K562 (cell line): ENCODE measurements around the gene PARD3B. TPM values are rescaled to one million over a fixed set of nuclear protein-coding genes. Genes with fewer than 3 reads are reported as not detected.

ENCODE experiments used
- ATF2 ChIP-seq: sonication (generic); formaldehyde crosslinking; IDR thresholded peaks from 2 replicates; pipeline ENCODE4 v1.8.1; 2022; ENCODE audit warnings: missing genetic modification reagents
- BRCA1 ChIP-seq, 2 experiments: fragments of 450-650 bp in 1 of 2; sonication (generic) in 1 of 2; formaldehyde crosslinking in 1 of 2; IDR thresholded peaks; 2 replicates each; pipeline versions ENCODE4 v1.5.0 to v1.6.1; 2017 to 2020; ENCODE audit warnings: mild to moderate bottlenecking in 1 of 2, missing genetic modification reagents in 1 of 2
- CBFA2T3 ChIP-seq: fragments of 450-650 bp; IDR thresholded peaks from 2 replicates; pipeline ENCODE4 v1.6.1; 2017
- ELF1 ChIP-seq: fragments of 200-800 bp; sonication (Bioruptor generic); IDR thresholded peaks from 2 replicates; pipeline ENCODE4 v1.6.1; 2016; ENCODE audit warnings: missing genetic modification characterization, missing compliant biosample characterization
- ELK3 ChIP-seq: fragments of 450-650 bp; formaldehyde crosslinking; IDR thresholded peaks from 2 replicates; pipeline ENCODE4 v1.4.0; 2020; ENCODE audit warnings: mild to moderate bottlenecking
- MBD2 ChIP-seq: sonication (generic); IDR thresholded peaks from 2 replicates; pipeline ENCODE4 v1.6.1; 2016; ENCODE audit warnings: low read depth, borderline replicate concordance
- MED1 ChIP-seq: sonication (generic); formaldehyde crosslinking; IDR thresholded peaks from 2 replicates; pipeline ENCODE4 v1.8.1; 2023; ENCODE audit warnings: missing genetic modification reagents, borderline replicate concordance
- NCOA6 ChIP-seq: fragments of 450-650 bp; IDR thresholded peaks from 2 replicates; pipeline ENCODE4 v1.6.1; 2017; ENCODE audit warnings: mild to moderate bottlenecking
- NELFE ChIP-seq: IDR thresholded peaks from 2 replicates; pipeline ENCODE4 v1.6.1; 2011; ENCODE audit warnings: mild to moderate bottlenecking; ENCODE audit not compliant: insufficient read depth, insufficient read length
- NFATC3 ChIP-seq: fragments of 450-650 bp; IDR thresholded peaks from 2 replicates; pipeline ENCODE4 v1.6.1; 2017; ENCODE audit warnings: mild to moderate bottlenecking
- PREB ChIP-seq: sonication (generic); formaldehyde crosslinking; IDR thresholded peaks from 2 replicates; pipeline ENCODE4 v1.8.1; 2023; ENCODE audit warnings: mild to moderate bottlenecking, missing genetic modification reagents
- PYGO2 ChIP-seq: fragments of 450-650 bp; IDR thresholded peaks from 2 replicates; pipeline ENCODE4 v1.6.1; 2016; ENCODE audit warnings: mild to moderate bottlenecking, missing genetic modification characterization, moderate library complexity, missing compliant biosample characterization
- RBM17 ChIP-seq: fragments of 200-400 bp; formaldehyde crosslinking; IDR thresholded peaks from 2 replicates; pipeline ENCODE4 v1.6.1; 2017; ENCODE audit warnings: low read depth, mild to moderate bottlenecking, low read length, borderline replicate concordance
- RREB1 ChIP-seq: fragments of 250-450 bp; sonication (Bioruptor Pico); IDR thresholded peaks from 2 replicates; pipeline ENCODE4 v1.4.0; 2020
- SETDB1 ChIP-seq: IDR thresholded peaks from one replicate; pipeline ENCODE4 v1.6.1; 2012; ENCODE audit warnings: low read length, control low read depth, inconsistent platforms
- ZNF140 ChIP-seq: fragments of 250-450 bp; sonication (Bioruptor Pico); IDR thresholded peaks from 2 replicates; pipeline ENCODE4 v1.8.0; 2021; ENCODE audit warnings: moderate library complexity, mild to moderate bottlenecking, inconsistent platforms
- ZNF263 ChIP-seq: sonication (generic); formaldehyde crosslinking; IDR thresholded peaks from 2 replicates; pipeline ENCODE4 v1.8.0; 2022; ENCODE audit warnings: mild to moderate bottlenecking, missing genetic modification reagents, borderline replicate concordance
- ZNF324 ChIP-seq: fragments of 250-450 bp; sonication (Bioruptor Pico); IDR thresholded peaks from 2 replicates; pipeline ENCODE4 v1.4.0; 2020; ENCODE audit warnings: mild to moderate bottlenecking
- ZNF583 ChIP-seq: fragments of 250-450 bp; sonication (Bioruptor Pico); IDR thresholded peaks from 2 replicates; pipeline ENCODE4 v1.4.0; 2020
- ZNF695 ChIP-seq: fragments of 450-650 bp; formaldehyde crosslinking; IDR thresholded peaks from 2 replicates; pipeline ENCODE4 v1.4.0; 2020; ENCODE audit warnings: mild to moderate bottlenecking, moderate library complexity
- ZNF766 ChIP-seq: fragments of 200-800 bp; sonication (Bioruptor generic); conservative IDR thresholded peaks from 2 replicates; pipeline ENCODE4 v1.6.1; 2016; ENCODE audit warnings: missing genetic modification characterization, missing compliant biosample characterization
- polyA plus RNA-seq, 8 experiments: library from polyadenylated mRNA; depleted of rRNA in 4 of 8; stranded (reverse) in 5 of 8; unstranded in 3 of 8; fragments of >200 nt; fragmentation: Nextera tagmentation in 2 of 8; fragmentation: Illumina TruSeq in 1 of 8; extraction: Ambion mirVana in 2 of 8; extraction: Trizol in 1 of 8; gene quantifications; 2 replicates each; pipeline versions ENCODE4 v1.2.1 to v1.2.3, GENCODE V29; 2011 to 2014; ENCODE audit warnings: inconsistent platforms in 1 of 8, missing spikeins in 1 of 8
- total RNA-seq, 7 experiments: library from RNA; depleted of rRNA in 6 of 7; stranded (reverse); fragments of >200 nt in 6 of 7; fragmentation: Illumina TruSeq in 2 of 7; extraction: Trizol in 2 of 7; gene quantifications; 2 replicates each; pipeline versions ENCODE4 v1.2.1 to v1.2.3, GENCODE V29; 2011 to 2021; ENCODE audit warnings: low replicate concordance in 1 of 7

The PARD3B gene
- total and polyA plus RNA-seq, 9 of the 15 experiments (the other 6 are each of a cell fraction or from before 2014, with no cell fraction given), result 0.15 to 3.0 (median 1.1) TPM

- TF ChIP-seq ELF1 (tag) (no peak), ZNF140 (CRISPR knock-in tag) (no peak), NFATC3 (no peak), PYGO2 (0 out of 2 replicates have a peak, but pooled peaks have one; percentile 46), CBFA2T3 (peak; percentile 99), ZNF583 (CRISPR knock-in tag) (no peak), PREB (CRISPR knock-in tag) (no peak), ZNF766 (CRISPR knock-in tag) (peak; percentile 69; the same call in 1 of the 2 replicates), ELK3 (no peak), RBM17 (no peak), ZNF695 (CRISPR knock-in tag) (no peak), BRCA1 (IDR thresholded peaks at IDR 0.05) (no peak), BRCA1 (CRISPR knock-in tag; IDR thresholded peaks at IDR 0.05) (no peak), ATF2 (CRISPR knock-in tag) (no peak), RREB1 (CRISPR knock-in tag) (no peak), ZNF324 (no peak), MED1 (CRISPR knock-in tag) (no peak), MBD2 (peak; percentile 73), NCOA6 (no peak), ZNF263 (CRISPR knock-in tag) (no peak), SETDB1 (no peak), NELFE (no peak)
Observed at GRCh38 chr2:205024822-205025518, 479.7 kb downstream of the PARD3B start (continued).
